Fibroblast of peridontal ligament (primary cell): ENCODE data around the gene GGN.
"Not testable (repeated sequence)": the region's sequence is repeated elsewhere in the genome, so short reads cannot be mapped to it uniquely, and the experiment has no call there.

Source experiments
- DNase-seq: peaks from one replicate; pipeline ENCODE4 v3.0.0-alpha.2; 2010; ENCODE audit errors: extremely low read depth

The GGN gene, protein sequence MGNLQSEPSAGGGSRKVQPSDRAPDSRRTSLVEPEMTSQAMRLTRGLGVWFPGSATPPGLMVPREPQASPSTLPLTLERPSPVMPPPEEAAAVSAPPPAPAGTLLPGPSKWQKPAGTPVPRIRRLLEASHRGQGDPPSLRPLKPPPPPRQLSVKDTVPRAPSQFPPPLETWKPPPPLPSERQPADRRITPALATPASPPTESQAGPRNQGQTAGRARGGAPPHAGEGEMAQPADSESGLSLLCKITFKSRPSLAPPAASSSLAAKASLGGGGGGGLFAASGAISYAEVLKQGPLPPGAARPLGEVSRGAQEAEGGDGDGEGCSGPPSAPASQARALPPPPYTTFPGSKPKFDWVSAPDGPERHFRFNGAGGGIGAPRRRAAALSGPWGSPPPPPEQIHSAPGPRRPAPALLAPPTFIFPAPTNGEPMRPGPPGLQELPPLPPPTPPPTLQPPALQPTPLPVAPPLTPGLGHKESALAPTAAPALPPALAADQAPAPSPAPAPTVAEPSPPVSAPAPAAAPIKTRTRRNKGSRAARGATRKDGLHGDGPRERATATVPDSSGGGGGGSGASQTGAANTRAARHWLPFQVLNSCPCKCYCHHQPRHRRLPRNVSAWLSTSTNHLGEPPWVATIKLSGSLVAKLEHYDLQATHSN

DNA sequence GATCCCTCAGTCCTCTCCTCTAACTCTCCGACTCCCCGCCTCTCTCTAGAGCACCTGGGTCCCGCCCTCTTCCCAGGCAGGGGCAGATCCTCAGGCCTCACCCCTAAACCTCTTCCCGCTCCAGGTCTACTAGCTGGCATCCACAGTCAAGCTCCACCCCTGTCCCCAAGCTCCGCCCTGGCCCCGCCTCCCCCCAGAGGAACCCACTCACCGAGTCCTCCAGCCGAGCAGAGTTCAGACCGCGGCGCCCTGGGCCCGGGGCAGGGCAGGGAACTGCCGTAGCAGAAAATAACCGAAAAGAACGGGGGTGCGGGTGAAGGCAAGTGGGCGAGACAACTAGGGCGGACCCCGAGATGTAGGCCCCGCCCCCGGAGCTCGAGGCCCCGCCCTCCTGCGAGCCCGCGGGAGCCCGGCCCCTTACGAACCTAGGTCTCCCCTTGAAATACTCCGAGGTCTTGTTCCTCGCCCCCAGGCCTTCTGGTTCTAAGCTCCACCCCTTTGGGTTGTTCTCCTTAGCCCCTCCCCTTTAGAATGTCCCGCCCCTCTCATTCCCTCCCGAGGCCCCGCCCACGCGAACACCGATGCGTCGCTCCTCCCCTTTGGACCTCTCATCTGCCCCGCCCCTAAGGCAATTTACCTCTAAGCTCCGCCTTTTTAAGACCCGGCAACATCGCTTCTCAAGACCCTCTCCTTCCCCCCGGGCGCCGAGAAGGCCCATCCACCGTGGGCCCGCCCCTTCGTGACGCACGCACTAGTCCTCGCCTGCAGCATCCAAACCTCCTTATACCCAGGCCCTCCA is at the start of gene GGN:
GGN (minus strand) TSS at position 485 of the 799 bp plus-strand sequence. CDS start 773 bp downstream, outside the sequence.
- DNase-seq: peak; percentile 92

DNA sequence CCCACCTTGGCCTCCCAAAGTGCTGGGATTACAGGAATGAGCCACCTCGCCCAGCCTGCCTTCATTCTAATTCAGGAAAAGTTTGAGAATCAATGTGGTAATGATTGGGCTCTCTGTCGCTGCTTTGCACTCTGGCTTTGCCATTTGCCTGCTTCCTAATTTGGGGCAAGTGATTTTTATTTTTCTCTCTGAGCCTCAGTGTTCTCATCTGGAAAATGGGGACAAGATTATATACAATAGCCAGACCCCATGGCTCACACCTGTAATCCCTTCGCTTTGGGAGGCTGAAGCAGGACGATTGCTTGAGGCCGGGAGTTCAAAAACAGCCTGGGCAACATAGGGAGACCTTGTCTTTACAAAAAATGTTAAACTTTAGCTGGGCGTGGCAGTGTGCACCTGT is 49.5 kb upstream of the GGN start:
- no peak for DNase-seq

DNA sequence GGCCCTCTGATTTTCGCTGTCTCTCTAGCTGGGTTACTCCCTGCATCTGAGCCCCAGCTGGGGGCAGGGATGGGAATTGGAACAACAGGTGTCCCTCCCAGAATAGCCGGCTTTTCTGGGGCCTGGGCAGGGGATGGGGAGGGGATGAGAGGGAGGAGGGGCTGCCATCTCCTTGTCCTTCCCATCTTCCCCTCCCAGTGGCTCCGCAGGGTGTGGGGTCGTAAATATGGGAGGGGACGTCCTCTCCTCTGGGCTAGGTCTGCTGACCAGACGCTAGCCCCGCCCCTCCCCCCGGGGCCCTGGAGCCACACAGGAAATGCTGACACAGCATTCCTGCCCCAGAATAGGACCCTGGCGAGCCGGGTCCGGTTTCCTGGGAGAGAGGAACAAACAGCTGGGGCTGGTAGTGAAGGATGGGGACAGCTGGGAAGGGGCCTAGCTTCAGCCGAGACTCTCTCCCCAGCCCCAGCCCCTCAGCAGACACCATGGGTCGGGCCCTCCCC is 46.8 kb upstream of the GGN start:
- no peak for DNase-seq

DNA sequence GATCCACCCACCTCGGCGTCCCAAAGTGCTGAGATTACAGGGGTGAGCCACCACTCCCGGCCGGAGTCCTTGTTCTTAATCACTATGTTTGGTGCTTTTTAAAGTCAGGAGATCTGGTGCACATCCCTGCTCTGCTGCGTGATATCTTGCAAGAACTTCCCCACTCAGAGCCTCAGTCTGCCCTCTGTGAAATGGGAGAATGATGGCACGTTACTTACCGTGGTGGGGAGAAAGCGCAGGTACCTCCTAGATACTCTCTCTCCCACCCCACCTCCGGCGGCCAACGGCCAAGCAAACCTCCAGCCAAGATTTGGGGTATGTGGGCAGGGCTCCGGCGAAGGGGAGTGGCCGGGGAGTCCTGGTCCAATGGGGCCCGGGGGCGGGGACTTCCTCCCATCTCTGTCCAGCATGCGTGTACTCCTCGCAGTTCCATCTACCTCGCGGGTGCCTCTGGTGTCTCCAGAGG is 45.5 kb upstream of the GGN start, which contains the start of gene RYR1:
RYR1 (plus strand) TSS at position 424 of the 466 bp plus-strand sequence. CDS start 139 bp downstream, outside the sequence.
- no peak for DNase-seq

DNA sequence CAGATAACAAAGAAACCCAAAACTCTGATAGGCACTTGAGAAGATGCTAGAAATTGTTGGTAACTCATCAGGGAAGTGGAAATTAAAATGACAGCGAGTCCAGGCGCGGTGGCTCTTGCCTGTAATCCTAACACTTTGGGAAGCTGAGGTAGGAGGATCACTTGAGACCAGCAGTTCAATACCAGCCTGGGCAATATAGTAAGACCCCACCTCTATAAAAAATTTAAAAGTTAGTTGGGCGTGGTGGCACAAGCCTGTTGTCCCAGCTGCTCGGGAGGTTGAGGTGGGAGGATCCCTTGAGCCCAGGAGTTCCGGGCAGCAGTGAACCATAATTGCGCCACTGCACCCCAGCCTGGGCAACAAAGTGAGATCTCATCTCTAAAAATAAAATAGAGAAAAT is 43.1 kb upstream of the GGN start:
- DNase-seq: no peak

DNA sequence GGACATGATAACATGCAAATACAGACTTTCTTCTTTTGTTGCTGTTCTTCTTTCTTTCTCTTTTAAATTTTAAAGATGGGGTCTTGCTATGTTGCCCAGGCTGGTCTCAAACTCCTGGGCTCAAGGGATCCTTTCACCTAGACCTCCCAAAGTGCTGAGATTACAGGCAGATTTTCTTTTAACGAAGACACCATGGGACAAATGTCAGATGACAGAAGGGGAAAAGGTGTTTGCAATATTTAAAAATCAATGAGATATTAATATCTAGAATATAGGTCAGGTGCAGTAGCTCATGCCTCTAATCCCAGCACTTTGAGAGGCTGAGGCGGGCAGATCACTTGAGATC is 42.0 kb upstream of the GGN start:
- DNase-seq: no peak

DNA sequence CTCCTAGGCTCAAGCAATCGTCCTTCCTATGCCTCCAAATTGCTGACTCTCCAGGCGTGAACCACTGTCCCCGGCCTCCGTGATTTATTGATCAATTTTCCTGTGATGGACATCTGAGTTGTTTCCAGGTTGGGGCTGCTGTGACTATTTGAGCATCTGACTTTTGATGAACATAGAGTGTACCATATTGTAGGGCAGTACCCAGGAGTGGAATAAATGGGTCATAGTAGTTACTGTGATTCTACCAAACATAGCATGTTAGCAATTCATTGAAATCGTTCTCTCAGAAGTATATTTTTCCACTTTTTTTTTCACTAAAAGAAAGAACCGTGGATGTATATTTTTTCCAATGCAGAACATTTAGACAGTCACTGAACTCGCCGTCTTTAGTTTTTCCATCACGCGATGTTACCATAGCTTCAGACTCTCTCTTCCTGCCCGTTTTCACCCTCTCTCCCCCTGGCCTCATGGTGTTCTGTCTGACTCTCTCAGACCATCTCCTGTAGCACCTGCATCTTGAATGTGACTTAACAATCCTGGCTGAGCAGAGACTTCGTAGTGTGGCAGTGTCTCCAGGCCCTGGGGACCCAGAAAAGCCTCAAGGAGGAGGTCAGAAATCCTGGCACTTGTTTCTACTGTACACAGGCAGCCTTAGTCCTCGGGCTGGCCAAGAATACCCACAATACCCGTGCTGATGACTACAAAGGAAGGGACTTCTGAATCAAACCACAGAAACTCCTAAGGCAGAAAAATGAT is 41.4 kb upstream of the GGN start:
- DNase-seq: no peak

DNA sequence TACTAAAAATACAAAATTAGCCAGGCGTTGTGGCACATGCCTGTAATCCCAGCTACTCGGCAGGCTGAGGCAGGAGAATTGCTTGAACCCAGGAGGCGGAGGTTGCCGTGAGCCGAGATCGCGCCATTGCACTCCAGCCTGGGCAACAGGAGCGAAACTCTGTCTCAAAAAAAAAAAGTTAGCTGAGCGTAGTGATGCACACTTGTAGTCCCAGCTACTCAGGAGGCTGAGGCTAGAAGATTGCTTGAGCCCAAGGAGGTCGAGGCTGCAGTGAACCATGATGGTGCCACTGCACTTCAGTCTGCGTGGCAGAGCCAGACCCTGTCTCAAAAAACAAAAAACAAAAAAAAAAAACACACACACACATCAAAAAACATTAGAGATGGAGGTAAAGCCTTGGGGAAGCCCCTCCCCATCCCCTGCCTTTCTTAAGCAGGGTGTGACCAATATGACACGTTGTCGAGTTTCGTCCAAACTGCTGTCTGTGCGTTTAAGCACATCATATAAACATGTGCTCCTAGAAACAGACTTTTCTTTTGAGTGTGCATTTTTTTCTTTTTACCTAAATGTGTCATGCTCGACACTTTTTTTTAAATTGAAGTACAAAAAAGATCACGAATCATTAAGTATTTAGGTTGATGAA is 39.3 kb upstream of the GGN start:
- DNase-seq: not testable (repeated sequence)

DNA sequence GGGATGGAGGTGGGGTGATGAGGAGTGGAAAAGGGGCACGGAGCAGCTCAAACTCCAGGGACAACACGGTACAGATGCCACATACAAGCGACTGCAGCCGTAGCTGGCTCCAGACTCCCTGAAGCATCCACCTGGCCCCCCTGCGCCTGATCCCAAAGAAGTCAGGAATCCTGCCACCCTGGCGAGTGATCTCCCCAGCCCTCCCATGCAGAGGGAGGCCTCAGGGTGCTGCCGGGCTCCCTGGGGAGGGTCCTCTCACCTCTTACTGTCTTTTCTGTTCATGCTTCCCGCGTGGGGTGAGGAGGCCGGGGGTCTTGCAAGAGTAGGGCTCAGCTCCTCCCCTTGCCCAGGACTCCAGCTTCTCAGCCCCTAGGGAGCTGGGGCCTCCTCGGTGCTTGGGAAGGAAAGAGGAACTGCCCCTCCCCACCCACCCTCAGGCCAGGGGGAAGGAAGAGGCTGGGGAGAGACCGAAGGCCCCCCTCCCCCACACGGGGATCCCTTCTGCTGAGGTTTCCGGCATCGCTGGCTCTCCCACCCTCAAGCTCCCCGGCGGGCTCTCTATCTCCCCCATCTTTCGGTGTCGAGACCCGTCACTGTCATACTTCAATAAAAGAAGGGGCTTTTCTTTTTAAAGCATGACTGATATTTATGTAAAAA is 38.1 kb upstream of the GGN start, which contains the start of gene RASGRP4:
RASGRP4 (minus strand) TSS at position 410 of the 657 bp plus-strand sequence; CDS start at position 282, 128 bp downstream.
- DNase-seq: no peak

DNA sequence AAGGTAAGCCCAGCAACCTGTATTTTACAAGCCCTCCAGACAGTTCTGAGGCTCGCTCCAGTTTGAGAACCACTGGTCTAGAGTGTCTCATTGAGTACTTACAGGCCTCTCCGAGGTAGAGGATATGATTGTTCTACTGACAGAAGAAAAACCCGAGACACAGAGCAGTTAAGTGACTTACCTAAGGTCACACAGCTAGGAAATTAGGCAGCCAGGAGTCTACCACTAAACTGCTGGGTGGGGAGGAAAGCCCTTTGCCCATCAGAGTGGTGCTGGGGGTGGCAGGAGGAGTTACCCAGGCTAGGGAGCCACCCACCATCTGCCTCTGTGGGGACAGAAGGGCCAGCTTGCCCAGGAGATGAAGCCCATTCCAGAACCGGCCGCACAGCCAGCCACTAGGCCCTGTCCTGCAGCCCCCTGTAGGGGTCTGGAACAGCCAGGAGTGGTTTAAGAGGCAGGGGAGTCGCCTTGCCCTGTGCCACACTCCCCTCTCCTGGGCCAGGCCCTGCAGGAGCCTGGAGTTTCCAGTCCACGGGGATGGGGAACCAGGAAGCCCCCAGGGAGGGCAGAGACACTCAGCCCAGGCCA is 37.5 kb upstream of the GGN start:
- no peak for DNase-seq

DNA sequence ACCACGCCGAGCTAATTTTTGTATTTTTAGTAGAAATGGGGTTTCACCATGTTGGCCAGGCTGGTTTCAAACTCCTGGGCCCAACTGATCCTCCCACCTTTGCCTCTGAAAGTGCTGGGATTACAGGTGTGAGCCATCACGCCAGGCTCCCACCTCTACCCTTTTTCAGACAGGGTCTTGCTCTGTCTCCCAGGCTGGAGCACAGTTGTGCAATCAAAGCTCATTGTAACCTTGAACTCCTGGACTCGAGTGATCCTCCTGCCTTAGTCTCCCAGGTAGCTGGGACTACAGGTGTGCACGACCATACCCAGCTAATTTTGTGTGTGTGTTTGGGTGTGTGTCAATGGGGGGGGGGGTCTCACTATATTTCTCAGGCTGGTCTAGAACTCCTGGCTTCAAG is 36.4 kb upstream of the GGN start:
- no peak for DNase-seq

DNA sequence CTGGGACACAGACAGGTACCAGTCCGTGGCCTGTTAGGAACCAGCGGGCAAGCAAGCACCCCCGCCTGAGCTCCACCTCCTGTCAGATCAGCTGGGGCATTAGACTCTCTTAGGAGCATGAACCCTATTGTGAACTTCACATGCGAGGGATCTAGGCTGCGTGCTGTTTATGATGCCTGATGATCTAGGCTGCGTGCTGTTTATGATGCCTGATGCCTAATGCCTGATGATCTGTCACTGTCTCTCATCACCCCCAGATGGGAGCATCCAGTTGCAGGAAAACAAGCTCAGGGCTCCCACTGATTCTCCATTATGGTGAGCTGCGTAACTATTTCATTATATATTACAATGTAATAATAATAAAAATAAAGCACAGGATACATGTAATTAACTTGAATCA is 34.6 kb upstream of the GGN start:
- DNase-seq: no peak

DNA sequence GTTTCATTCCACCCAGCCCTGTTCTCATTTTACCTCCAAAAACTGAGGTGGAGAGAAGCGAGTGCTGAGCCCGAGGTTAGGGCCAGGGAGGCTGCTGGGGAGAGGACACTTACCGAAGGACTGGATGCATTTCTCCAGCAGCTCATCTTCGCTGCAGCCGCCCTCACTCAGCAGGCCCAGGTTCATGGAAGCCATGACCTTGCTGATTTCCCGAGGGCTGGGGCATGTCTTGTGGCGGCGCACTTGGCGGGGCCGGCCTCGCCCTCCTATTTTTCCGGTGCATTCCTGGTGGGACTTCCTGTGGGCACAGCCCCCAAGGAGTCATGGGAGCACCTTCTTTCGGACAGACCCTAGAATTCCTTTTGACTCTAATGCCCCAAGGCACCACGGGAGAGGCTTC is 34.0 kb upstream of the GGN start:
- DNase-seq: no peak

DNA sequence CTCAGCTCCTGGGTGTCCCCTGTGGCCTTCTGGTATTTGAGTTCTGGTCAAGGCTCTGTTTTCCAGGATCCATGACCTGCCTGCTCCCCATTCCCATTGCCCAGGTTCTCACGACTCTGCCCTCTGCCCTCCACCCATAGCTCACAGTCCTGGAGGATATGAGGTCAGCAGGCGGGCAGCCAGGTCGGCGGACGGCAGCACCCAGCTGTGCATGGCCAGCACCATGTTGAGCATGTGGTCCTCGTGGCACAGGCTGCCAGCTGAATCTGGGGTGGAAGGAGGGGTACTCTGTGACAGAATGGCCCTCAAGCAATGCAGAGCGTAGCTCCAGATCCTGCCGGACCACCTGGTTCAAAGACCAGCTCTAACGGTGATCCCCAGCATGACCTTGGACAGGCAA is 33.1 kb upstream of the GGN start:
- DNase-seq: no peak

DNA sequence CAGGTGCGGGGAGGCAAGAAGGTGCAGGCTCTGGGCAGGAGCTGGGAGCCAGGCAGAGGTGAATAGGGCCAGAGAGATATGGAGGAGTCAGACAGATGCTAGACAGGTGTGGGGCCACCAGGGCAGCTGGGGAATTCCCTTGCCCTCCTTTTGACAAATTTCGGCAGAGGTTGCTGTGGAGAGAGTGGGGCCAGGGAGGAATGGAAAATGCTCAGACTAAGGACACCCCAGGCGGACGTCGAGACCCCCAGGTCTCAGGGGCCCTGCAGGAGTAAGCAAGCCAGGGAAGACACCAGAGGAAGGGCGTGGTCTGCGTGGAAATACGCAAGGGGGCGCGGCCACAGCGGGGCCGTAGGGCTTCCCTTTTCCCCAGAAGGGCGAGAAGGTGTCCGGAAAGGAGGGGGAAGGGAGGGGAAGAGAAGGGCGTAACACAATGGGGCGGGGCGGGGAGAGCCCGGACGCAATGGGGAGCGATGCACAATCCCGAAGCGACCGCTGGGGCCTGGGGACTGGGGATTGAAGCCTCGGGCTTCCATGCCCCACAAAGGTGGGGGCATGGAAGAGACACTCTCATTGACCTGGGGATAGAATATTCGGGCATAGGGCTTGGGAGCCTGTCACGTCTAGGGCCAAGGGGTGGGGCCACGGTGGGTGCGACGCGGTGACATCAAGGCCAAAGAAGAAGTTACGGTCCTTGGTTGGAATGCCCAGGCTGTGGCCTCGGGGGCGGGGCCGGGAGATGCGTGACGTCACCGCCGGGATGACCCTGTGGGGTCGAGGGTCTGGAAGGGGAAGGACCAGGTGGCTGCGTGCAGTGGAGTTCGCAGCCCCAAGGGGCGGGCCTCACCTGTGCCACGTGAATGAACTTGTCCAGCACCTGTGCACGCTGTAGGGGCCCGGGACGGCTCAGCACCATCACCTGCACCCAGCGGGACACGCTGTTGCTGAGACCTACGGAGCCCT is 30.0 kb upstream of the GGN start:
- no peak for DNase-seq

DNA sequence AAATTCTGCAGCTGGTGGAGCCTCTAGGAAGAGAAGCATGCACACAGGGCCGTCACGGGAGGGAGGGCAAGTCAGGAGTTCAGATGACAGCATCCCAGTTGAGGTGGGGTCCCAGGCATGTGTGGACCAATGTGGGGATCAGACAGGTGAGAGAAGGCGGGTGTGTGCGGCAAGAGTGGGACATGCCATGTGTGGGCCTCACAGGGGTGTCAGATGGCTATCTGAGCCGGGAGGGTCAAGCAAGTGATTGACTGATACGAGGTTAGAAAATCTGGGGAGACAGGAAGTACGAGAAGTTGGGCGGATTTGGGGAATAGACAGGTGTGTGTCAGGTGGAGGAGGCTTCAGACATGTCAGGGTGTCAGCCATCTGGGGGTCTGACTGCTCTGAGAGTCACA is 29.3 kb upstream of the GGN start:
- DNase-seq: no peak

DNA sequence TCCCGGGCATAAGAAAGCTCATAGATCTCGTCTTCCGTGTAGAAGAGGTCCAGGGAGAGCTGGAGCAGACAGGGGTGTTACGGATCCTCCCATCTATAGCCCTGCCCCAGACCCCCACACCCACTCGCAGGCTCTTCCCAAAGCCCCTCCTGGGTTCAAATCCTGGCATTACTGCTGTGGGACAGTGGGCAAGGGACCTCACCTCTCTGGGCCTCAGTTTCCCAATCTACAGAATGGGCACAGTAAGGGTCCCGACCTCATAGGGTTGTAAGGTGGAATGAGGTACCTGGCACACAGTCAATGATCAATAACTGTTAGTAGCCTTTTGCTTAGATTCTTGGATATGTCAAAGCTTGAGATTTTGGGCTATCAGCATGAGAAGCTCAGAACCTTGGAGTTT is 25.6 kb upstream of the GGN start:
- no peak for DNase-seq

DNA sequence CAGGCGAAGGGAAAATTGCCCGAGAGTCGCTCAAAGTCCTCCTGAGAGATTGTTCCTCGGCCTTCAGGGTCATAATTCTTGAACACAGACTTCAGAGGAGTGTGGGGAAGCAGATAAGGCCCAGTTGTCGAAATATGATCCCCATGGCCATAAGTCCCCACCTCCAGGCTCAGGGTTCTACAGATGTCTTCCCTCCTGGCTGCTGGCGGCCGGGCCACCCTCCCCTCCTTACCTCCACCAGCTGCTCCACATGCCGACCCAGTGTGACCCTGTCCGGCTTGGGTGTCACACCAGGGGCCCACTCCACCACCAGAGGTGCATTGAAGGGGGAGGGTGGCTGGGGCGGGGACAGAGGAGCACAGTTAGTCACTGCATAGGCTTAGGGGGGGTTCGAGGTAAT is 25.1 kb upstream of the GGN start:
- no peak for DNase-seq

DNA sequence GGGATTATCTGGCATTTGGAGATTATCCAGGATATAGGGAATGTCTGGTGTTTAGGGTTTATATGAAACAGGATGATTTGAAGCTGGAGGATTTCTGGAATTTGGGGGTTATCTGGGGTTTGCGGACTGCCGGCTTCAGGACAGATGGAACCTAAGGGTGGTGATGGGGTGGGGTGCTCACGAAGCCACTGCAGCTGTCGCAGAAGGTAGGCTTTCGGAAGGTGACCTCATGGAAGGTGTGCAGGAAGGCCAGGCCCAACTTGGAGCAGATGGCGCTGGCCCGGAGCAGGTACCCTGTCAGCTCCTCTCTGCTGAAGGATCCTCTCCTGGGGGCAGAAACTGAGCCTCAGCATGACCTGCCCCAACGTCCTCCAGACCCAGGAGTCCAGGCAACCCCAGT is 24.7 kb upstream of the GGN start:
- no peak for DNase-seq
